ENCODE results near the gene MDFIC2.
"Not testable (repeated sequence)": the region's sequence is repeated elsewhere in the genome, so short reads cannot be mapped to it uniquely, and the experiment has no call there.

The MDFIC2 gene

GRCh38 chr3:70250492-70250891, 61.9 kb downstream of the MDFIC2 start:
- no peak for FAIRE-seq

- no peak for FAIRE-seq
Observed at GRCh38 chr3:70249509-70250160, 62.8 kb downstream of the MDFIC2 start.

- no peak for FAIRE-seq
Observed at GRCh38 chr3:70248856-70249255, 63.6 kb downstream of the MDFIC2 start.

- no peak for FAIRE-seq
Observed at GRCh38 chr3:70247955-70248354, 64.5 kb downstream of the MDFIC2 start.

GRCh38 chr3:70245746-70246525, 66.5 kb downstream of the MDFIC2 start:
- FAIRE-seq = no peak

- FAIRE-seq = no peak
Observed at GRCh38 chr3:70244422-70244821, 68.0 kb downstream of the MDFIC2 start.

GRCh38 chr3:70242297-70242882, 70.0 kb downstream of the MDFIC2 start:
- no peak for FAIRE-seq

GRCh38 chr3:70233812-70234211, 78.6 kb downstream of the MDFIC2 start:
- FAIRE-seq = no peak

GRCh38 chr3:70233112-70233511, 79.3 kb downstream of the MDFIC2 start:
- no peak for FAIRE-seq

- no peak for FAIRE-seq
Observed at GRCh38 chr3:70231266-70231701, 81.2 kb downstream of the MDFIC2 start.

- FAIRE-seq = no peak
Observed at GRCh38 chr3:70227437-70227836, 85.0 kb downstream of the MDFIC2 start.

GRCh38 chr3:70225146-70225545, 87.3 kb downstream of the MDFIC2 start:
- no peak for FAIRE-seq

GRCh38 chr3:70224337-70224736, 88.1 kb downstream of the MDFIC2 start:
- FAIRE-seq = no peak

GRCh38 chr3:70218471-70218870, 94.0 kb downstream of the MDFIC2 start:
- FAIRE-seq = no peak

GRCh38 chr3:70211274-70211673, 101.2 kb downstream of the MDFIC2 start:
- not testable (repeated sequence) for FAIRE-seq

GRCh38 chr3:70201975-70202374, 110.5 kb downstream of the MDFIC2 start:
- FAIRE-seq = no peak

GRCh38 chr3:70189884-70190473, 122.5 kb downstream of the MDFIC2 start:
- no peak for FAIRE-seq

- no peak for FAIRE-seq
Observed at GRCh38 chr3:70186221-70186620, 126.2 kb downstream of the MDFIC2 start.

- FAIRE-seq = no peak
Observed at GRCh38 chr3:70185661-70186060, 126.8 kb downstream of the MDFIC2 start.

- FAIRE-seq = no peak
Observed at GRCh38 chr3:70183781-70184504, 128.5 kb downstream of the MDFIC2 start.

GRCh38 chr3:70182166-70182565, 130.3 kb downstream of the MDFIC2 start:
- no peak for FAIRE-seq

- FAIRE-seq = no peak
Observed at GRCh38 chr3:70180664-70181063, 131.8 kb downstream of the MDFIC2 start.

GRCh38 chr3:70179111-70179510, 133.3 kb downstream of the MDFIC2 start:
- no peak for FAIRE-seq
